ENCODE data around the gene WDR45.

DNA sequence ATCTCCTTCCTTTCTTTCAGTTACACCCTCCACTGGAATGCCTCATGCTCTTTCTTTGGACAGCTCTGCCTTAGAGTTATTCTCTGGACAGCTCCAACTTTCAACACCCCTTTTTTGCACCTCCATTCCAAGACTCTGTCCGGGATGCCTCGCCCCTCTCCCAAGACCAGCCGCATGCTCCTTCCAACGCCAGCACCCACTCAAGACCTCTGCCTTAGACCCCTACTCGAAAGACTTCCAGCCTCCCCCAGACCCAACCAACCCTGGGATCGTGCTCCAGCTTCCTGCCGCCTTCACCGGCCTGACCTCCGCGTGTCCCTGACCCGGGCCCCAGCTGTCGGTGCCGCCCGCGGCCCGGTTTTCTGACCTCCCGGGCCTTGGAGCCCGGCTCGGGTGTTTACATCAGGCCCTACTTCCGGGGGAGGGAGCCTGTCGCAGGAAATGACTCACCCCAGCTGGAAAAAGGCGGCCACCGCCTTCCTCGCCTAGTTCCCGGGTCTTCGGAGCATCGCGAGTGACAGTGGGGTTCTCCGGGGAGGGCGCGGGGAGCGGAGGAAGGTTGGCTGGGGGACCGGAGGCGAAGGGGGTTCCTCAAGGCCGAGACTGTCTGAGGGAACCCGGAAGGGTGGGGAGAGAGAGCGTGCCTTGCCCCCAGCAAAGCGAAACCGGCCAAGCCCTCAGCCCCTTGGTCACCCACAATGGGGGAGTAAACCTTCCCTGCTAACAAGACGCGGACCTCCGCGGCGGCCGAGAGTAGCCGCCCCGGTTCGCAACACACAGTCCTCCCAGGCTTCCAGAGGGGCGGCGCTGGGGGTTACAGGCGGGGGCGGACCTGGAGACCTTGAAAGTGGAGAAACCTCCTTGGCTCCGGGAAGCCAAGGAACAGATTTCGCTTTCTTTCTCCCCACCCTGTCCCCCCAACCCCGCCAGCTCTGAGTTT is at the start of gene WDR45:
- TF ChIP-seq CTCF (conservative IDR thresholded peaks at IDR 0.05; ENCODE audit: low read depth, low read length) (no peak), EZH2 (IDR thresholded peaks at IDR 0.05; ENCODE audit: borderline replicate concordance, low read depth, low read length, poor library complexity, severe bottlenecking) (no peak)
